Stimulated activated CD8-positive, alpha-beta memory T cell treated with anti-CD3 and anti-CD28 coated beads, Interleukin-15, amount 100 ng/mL, for 4 hours (primary cell): ENCODE data around the gene SLC6A20.
"Not testable (repeated sequence)": the region's sequence is repeated elsewhere in the genome, so short reads cannot be mapped to it uniquely, and the experiment has no call there.

Experiments used
- DNase-seq, 2 donors: peaks; one replicate each; pipeline ENCODE4 v3.0.0-alpha.2; 2020; ENCODE audit warnings: low read depth in 2 of 2

SLC6A20 gene

DNA sequence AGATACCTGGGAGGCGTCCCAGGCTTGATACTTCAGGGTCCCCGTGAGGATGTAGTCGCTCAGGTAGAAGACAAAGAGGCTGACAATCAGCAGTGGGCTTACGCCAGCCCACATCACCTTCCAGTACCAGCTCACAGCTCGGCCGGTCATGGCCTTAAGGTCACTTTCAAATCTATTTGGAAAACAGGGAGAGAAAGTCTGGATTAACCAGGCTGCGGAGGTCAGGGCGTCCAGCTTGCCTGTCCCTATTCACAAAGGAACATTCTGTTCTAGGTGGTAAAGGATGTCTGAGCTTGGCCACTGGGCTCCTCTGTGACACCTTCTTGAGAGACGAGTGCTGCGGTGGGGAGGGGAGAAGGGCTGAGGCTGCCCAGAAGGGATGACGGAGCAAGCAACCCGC, 36.5 kb downstream of the SLC6A20 start:
- DNase-seq = no peak

GRCh38 chr3:45758871-45759270, 37.5 kb downstream of the SLC6A20 start:
- DNase-seq = no peak

DNA sequence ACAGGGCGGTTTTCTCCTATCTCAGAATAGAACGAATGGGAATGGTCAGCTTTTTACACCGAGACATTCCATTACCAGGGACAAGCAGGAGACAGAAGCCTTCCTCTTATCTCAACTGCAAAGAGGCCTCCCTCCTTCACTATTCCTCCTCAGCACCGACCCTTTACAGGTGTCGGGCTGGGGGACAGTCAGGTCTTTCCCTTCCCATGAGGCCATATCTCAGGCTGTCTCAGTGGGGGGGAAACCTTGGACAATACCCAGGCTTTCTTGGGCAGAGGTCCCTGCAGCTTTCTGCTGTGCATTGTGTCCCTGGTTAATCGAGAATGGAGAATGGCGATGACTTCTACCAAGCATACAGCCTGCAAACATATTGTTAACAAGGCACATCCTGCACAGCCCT, 39.2 kb downstream of the SLC6A20 start:
- not testable (repeated sequence) for DNase-seq

- DNase-seq = no peak
These were observed 40.3 kb downstream of the SLC6A20 start for GRCh38 chr3:45756055-45756454.

DNA sequence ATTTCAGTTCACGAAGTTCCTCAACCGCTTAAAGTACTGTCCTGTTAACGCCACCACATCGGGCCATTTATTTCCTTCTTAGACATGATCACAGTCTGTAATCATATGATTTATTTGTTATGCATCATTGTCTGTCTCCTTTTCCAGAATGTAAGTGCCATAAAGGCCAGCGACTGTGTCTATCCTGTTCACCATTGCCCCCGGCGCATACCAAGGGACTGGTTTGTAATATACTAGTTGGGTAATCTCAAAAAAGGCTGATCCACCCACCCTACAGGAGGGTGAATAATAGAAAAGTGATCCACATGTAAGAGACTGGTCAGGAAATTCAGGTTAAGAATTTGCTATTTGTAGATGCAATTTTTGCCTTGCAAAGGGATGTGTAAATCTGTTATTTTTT, 41.9 kb downstream of the SLC6A20 start:
- DNase-seq = no peak

- DNase-seq = no peak
These were observed 43.2 kb downstream of the SLC6A20 start for GRCh38 chr3:45753095-45753494.

DNA sequence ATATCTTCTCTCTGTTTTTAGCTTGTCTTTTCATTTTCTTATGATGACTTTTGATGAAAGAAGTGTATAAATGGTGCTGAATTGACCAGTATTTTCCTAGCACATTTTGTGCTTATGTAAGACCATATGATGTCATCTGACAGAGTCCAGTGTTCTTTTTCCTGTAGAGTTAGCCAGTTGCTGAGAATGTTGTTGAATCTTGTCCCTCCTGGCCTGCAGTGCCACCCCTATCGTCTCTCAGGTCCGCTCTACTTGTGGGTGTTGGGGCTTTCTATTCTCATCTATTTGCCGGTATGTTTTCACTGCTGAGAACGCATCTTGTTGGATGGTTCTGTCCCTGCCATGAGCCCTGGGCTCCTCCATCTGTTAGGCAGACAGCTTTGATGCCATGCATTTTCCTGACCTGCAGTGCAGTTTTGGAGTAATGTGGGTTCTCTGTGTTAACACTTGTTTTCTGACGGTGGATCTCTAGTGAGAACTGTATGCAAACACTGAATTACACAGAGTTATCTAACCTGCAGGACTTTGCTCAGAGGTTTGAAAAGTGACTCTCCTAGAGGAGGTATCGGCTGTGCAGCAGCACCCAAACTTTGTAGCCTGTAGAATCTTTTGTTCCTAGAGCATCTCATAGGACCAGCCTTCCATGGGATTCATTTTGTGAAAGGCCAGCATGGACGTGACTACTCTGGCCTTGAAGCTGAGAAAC, 44.6 kb downstream of the SLC6A20 start:
- DNase-seq = no peak

DNA sequence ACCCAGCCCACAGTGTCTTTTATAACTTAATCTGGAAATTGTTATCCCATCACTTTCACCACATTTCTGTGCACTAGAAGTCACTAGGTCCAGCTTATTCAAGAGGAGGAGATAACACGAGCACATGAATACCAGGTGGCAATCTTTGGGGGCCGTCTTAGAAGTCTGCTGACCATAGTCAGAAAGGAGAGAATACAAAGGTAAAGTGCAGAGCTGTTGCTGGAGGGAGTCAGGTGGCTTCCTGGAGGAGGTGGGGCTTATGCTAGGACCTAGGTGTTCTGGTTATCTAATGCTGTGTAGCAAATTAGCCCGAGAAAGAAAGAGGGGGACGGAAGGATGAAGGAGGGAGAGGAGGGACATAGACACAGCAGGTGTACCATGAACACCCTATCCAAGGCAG, 46.5 kb downstream of the SLC6A20 start:
- no peak for DNase-seq

DNA sequence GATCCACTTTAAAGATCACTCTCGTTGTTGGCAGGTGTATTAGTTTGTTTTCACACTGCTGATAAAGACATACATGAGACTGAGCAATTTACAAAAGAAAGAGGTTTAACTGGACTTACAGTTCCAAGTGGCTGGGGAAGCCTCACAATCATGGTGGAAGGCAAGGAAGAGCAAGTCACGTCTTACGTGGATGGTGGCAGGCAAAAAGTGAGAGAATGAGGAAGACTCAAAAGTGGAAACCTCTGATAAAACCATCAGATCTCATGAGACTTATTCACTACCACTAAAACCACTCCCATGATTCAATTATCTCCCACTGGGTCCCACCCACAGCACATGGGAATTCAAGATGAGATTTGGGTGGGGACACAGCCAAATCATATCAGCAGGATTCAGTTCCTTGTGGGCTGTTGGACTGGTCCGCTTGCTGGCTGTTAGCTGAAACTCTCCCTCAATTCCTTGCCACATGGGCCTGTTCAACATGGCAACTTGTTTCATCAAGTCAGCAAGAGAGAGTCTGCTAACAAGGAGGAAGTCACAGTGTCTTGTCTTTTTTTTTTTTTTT, 47.2 kb downstream of the SLC6A20 start:
- DNase-seq = not testable (repeated sequence)

DNA sequence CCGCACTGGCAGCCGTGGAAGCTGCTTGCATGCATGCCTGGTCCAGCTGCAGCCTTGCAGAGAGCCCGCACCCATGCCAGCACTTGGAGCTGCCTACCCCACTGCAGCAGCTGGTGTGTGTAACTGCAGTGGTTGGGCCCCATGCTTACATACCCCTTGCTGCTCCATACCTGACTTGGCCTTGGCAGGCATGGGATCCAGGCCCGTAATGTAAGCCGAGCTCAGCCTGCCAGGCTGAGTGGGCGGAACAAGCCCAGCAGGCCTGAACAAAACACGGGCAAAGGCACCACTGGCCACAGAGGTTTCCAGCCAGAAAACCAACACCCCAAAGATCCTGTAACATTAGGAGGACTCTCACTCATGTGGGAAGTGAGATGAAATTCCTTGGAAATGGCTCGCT, 48.3 kb downstream of the SLC6A20 start:
- DNase-seq = no peak

- no peak for DNase-seq
These were observed 49.3 kb downstream of the SLC6A20 start for GRCh38 chr3:45746777-45747622.

- DNase-seq = no peak
These were observed 50.1 kb downstream of the SLC6A20 start for GRCh38 chr3:45746165-45746776.

DNA sequence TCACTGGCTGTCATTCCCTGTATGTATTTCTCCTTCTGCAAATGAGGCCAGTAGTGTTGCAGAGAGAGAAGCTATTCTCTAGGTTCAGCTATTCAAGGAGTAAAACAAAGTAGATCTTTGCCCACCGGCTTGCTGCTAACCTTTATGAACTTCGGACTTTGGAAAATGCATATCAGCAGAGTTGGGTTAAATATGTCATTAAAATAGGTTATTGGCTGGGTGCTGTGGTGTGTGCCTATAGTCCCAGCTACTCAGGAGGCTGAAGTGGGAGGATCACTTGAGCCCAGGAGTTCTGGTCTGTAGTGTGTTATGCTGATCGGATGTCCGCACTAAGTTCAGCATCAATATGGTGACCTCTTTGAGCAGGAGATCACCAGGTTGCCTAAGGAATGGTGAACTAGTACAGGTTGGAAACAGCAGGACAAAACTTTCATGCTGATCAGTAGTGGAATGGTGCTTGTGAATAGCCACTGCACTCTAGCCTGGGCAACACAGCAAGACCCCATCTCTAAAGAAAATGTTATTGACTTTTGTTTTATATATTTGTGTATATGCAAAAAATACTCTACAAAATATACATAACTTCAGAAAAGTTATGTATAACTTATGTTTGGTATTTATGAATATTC, 53.8 kb downstream of the SLC6A20 start:
- DNase-seq = no peak

DNA sequence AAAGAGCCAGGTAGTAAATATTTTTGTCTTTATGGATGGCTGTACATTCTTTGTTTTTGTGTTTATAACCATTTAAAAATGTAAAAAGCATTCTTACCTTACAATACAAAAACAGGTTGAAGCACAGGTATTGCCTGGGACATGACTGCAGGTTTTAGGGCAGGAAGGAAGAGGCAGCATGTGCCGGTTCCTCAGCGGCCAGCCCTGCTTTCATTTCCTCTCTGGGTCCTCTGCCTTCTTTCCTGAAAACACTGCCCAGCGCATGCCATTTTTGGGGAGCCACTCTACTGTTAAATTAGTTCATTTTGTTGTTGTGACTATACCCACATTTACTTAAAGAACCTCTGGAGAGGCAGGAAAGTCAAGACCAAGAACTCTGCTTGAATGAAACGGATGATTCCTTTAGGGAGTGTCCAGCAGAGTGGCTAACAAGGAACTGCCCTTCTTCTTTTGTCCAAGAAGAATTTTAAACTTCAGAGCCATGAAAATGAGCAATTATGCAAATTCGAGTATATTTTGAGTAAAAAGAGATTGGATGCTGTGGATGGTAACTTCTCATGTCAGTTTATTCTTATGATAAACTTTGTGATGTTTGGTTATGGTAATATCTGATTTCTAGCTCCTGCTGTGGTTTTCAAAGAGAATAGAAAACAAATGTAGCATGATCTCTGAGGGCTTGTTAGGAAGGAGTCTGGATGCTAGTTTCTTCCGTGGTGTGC, 54.4 kb downstream of the SLC6A20 start:
- DNase-seq = no peak

DNA sequence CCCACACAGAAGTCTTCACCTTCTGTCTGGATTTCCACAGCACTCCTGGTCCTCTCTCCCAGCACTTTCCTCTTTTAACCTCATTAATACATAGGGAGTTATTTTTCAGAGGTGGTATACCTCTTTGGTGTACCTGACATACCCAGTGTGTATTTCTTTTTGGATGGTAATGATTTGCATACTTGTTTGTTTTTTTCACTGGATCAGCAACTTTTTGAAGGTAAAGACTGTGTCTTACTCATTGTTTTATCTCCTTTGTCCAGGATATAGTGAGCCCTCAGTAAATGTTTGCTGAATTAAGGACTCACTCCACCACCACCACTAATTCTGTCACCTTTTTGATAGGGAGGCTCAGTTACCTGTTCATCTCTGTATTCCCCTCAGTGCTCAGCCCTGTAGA, 55.1 kb downstream of the SLC6A20 start:
- DNase-seq = no peak

DNA sequence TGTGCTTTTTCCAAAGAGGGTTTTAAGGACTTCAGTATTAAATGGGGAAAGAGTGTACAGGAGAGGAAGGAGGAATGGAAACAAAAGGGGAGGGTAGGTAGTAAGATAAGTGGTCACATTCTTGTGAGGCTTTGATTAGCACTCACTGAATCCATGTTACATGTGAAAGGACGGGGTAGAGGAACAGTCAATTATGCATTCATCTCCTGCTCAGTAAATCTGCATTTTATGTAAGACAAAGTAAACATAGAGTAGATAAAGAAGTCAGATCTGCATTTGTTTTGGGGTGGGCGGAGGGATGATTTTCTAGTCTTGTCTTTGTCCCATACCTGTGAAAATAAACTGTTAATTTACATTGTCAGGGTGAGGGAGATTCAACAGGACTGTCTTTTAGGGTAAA, 56.3 kb downstream of the SLC6A20 start:
- DNase-seq = no peak

GRCh38 chr3:45737234-45737633, 59.1 kb downstream of the SLC6A20 start:
- DNase-seq = no peak

DNA sequence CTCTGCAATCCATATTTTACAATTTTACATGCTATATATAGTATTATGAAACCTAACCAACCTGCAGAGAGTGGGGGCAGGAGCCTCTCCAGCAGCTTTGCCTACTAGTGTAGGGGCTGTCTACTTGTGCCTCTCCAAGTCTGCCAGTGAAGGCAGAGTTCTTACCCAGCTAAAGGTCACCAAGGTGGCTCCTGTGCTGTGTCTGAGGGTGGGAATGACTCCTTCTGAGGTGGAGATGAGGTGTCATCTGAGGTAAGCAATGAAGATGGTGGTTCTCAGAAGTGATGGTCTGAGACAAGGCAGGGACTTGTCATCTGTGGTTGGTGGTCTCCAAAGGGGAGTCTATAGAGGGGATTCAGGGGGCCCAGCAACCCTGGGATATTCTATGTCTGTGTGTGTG, 59.6 kb downstream of the SLC6A20 start:
- no peak for DNase-seq

GRCh38 chr3:45730409-45731154, 65.8 kb downstream of the SLC6A20 start:
- no peak for DNase-seq

DNA sequence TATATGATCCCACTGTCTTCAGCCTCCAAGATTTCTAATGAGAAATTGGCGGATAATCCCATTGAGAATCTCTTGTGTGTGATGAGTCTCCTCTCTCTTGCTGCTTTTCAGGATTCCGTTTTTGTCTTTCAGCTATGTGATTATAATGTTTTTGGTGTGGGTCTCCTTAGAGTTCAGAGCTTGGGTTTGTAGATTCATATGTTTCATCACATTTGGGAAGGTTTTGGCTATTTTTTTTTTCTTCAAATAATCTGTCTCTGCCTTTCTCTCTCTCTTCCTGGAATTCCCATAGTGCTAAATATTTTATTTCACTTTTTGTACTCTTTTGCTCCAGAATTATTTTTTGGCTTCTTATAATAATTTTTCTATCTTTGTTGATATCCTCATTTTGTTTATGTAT, 66.7 kb downstream of the SLC6A20 start:
- DNase-seq = no peak

GRCh38 chr3:45724911-45725310, 71.4 kb downstream of the SLC6A20 start:
- DNase-seq = no peak
